ENCODE data around the gene ICOS.

ICOS gene
- total RNA-seq, result 132 to 722 (median 181) reads per million in 3 experiments

DNA sequence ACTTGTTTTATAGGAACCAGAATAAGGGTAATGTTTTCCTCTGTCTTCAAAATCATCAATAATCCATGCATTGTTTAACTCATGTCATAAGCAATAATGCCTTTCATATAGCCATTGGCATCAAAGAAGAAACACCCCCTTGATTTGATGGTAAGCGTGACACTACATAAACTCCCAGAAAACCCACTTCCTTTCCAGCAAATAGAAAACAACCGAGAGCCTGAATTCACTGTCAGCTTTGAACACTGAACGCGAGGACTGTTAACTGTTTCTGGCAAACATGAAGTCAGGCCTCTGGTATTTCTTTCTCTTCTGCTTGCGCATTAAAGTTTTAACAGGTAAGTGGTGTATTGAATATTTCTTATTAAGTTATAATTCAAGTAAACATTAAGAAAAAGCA, at the start of gene ICOS:
TSS of gene ICOS (plus strand) at position 229 of the 400 bp plus-strand sequence. CDS start at position 281, 52 bp downstream.
- DNase-seq, result peak; percentile 75

DNA sequence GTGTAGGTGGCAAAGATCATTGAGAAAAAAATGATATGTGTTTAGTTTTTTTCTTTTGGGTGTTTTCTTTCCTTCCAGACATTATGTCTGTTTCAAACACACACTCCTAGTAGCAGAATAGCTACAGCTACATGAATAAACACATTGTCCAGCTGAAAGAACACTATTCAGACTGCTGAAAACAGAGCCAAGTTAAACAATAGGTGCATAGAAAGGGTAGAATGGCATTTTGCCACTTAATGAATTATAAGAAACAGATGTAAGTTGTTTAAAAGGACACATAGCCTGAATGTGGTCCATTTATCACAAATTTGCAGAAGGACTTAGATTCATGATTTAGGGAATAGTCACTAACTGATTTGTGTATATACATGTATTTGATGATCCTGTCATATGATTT, 48.9 kb upstream of the ICOS start:
- no peak for DNase-seq

- no peak for DNase-seq
Observed at GRCh38 chr2:203889542-203889941, 47.0 kb upstream of the ICOS start.

GRCh38 chr2:203889944-203890343, 46.6 kb upstream of the ICOS start:
- no peak for DNase-seq

- no peak for DNase-seq
Observed at GRCh38 chr2:203890733-203891132, 45.8 kb upstream of the ICOS start.

DNA sequence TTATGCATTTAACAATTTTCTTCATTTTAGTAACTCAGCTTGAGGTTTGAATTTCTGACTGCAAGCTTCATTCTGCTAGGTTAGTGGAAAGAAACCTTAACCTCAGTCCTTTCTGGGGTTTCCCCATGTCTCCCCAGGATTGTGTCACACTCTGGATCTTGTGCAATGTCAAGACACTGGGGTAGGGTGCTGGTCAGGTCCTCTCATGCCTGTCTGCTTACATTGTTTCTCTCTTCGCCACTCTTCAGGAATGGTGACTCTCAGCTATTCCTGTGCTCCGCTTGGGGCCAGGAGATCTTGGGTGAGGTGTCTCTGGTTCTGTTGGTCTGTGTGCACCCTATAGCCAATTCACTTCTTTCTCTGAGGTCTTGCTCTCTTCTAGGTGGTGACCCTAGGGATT, 45.1 kb upstream of the ICOS start:
- DNase-seq, result no peak

GRCh38 chr2:203892207-203892606, 44.4 kb upstream of the ICOS start:
- DNase-seq, result no peak

- DNase-seq, result no peak
Observed at GRCh38 chr2:203893401-203893800, 43.2 kb upstream of the ICOS start.

DNA sequence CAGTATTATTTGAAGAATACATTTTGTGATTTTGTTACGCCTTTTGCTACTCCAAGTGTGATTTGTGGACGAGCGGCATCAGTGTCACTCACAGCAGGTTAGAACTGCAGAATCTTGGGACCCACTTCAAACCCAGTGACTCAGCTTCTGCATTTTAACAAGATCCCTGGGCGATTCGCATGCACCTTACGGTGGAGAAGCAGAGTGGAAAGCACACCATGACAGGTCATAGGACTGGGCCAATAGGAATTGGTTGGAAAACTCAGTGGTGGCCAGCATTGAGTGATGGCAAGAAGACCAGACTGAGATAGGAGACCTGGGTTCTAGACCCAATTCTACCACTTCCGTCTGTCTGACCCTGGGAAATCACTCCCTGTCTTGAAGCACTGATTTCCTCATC, 42.7 kb upstream of the ICOS start:
- no peak for DNase-seq

- DNase-seq, result no peak
Observed at GRCh38 chr2:203894262-203894661, 42.3 kb upstream of the ICOS start.

GRCh38 chr2:203897544-203897943, 39.0 kb upstream of the ICOS start:
- no peak for DNase-seq

- DNase-seq, result no peak
Observed at GRCh38 chr2:203898657-203899056, 37.9 kb upstream of the ICOS start.

- DNase-seq, result no peak
Observed at GRCh38 chr2:203900253-203900652, 36.3 kb upstream of the ICOS start.

- no peak for DNase-seq
Observed at GRCh38 chr2:203904022-203904421, 32.5 kb upstream of the ICOS start.

DNA sequence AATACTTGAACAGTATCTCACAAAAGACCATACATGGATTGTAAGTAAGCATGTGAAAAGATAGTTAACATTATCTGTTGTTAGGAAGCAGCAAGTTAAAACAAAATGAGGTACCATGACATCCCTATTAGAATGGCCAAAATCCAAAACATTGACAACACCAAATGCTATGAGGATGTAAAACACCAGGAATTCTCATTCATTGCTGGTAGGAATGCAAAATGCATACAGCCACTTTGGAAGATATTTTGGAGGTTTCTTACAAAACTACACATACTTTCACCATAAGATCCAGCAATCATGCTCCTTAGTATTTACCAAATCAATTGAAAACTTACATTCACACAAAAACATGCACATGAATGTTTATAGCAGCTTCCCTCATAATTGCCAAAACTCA, 30.9 kb upstream of the ICOS start:
- DNase-seq, result no peak

- no peak for DNase-seq
Observed at GRCh38 chr2:203908066-203908796, 28.3 kb upstream of the ICOS start.

DNA sequence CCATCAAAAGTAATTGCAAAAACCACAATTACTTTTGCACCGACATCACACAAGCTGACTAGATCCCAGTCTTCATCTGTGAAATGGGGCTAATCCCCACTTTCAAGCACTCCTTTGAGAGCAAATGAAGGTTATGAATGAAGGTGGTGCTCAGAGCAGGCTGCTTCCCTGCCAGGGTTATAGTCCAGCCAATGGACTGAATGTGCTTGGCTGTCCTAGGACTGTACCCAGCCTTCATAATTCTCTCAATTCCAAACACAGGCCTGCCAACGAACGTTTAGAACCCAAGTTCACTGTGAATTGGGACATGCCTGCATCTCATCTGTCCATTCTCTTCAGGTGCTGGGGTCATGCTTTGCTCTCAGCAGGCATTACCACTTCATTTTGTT, 27.8 kb upstream of the ICOS start:
- no peak for DNase-seq

DNA sequence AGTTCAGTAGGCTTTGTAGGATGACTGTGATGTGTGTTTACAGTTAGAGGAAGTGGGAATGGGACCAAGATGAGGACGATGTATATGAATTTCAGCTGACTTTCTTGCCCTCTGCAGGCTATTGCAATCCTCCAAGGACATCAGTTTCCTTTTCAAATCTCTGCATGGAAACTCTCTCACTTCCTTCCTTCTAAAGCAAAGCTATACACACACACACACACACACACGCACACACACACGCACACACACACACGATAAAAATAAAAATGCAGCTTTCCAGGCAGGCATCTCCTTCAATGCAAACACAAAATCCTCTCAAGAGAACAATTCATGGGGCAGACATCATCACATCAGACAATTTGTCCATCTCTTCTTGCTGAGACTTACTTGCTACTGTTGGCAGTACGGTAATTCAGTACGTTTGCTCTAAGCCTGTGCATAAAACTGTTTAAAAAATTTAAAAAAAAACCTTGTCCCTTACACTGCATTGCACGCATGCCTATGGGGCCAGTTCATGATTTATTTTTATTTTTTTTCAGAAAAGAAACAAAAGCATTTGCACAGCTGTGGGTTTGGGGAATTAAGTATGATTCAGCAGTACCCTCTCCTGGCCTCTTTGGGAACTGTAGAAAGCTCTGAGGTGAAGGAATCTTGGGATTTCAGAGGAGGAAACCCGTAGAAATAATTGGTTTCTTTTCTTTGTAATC, 27.1 kb upstream of the ICOS start:
- DNase-seq, result peak; percentile 28

DNA sequence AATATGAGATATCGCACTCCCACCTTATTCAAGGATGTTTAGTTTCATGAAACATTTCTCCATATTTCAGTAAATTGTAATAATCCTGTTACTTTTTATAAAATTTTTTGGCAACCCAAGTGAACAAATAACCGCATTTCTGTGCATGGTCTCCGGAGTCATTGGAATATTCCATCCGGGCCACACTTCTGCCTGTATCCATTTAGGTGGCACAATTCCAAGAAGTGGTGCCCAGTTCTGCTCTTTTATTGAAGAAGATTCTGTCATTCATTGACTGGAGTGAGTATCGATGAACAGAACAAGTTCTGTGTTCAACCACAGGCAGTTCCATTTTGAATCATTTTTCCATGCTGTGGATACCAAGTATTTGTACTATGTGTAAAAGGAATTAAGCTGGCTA, 26.6 kb upstream of the ICOS start:
- DNase-seq, result no peak

DNA sequence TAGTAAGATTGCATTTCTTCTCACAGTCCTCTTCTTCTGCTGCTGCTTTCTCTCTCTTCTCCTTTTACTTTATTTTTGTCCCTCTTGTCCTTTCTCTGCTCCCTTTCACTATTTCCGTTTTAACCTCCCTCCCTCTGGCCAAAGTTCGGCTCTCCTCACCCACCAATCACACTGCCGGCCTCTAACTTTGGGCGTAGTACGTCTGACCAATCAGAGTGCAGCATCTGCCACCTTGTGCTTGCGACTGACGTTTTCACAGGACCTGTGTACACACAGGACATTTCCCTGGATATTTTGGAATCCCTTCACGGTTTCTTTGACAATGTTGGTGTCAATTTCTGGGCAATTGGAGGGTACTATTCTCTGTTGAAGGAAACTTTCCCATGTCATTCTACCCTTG, 22.6 kb upstream of the ICOS start:
- DNase-seq, result no peak

- DNase-seq, result peak; percentile 23
Observed at GRCh38 chr2:203914546-203915182, 21.9 kb upstream of the ICOS start.

DNA sequence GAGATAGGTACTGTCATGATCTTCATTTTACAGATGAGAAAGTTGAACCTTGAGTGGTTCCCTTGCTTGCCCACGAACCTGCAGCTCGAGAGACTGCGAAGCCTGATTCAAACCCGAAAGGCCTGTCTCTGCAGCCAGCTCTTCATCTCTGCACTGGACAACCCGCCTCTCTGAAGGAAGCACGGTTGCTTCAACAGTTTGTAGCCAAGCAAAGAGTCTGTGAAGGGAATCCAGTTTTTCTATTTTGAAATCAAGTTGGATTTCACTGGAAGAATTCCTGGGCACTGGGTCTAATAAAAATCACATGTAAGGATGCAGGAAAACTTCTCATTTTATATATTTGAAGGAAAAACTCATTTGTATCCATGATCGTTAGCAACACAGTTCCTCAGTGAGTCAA, 21.3 kb upstream of the ICOS start:
- no peak for DNase-seq

DNA sequence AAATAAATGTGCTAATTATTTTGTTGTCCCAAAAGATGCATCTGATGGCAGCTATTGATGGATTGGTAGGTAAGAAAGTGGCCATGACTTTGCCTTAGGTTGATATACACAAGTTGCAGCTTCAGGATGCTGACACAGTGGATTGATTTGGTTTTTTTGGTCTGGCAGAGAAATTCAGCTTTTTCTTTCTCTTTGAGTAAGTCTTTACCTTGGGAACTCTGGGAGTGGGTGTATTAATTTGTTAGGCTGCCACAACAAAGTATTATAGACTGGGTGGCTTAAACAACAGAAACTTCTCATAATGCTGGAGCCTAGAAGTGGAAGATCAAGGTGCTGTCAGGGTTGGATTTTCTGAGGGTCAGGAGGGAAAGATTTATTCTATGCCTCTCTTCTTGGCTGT, 19.8 kb upstream of the ICOS start:
- no peak for DNase-seq

- no peak for DNase-seq
Observed at GRCh38 chr2:203918264-203918663, 18.3 kb upstream of the ICOS start.

All from central memory CD4-positive, alpha-beta T cell (primary cell).